Chondrocyte (in vitro differentiated cells): ENCODE results near the gene MEIOB. TPM values are rescaled to one million over a fixed set of nuclear protein-coding genes. Genes with fewer than 3 reads are reported as not detected.

Experiments
- DNase-seq: peaks from one replicate; pipeline ENCODE4 v3.0.0; 2021; ENCODE audit warnings: mixed read lengths, low spot score
- H3K27ac Mint-ChIP-seq: one replicate; pipeline ENCODE4 v1.8.0; 2021; ENCODE audit warnings: mild to moderate bottlenecking, moderate library complexity, mixed read lengths; ENCODE audit not compliant: unreplicated experiment
- H3K27me3 Mint-ChIP-seq: 2 replicates; pipeline ENCODE4 v1.8.0; 2021; ENCODE audit warnings: low read depth, mixed read lengths
- H3K36me3 Mint-ChIP-seq: 2 replicates; pipeline ENCODE4 v1.8.0; 2021; ENCODE audit warnings: low read depth, mixed read lengths
- H3K4me1 Mint-ChIP-seq: 2 replicates; pipeline ENCODE4 v1.8.0; 2021; ENCODE audit warnings: low read depth, mild to moderate bottlenecking, mixed read lengths
- H3K4me3 Mint-ChIP-seq: one replicate; pipeline ENCODE4 v1.8.0; 2021; ENCODE audit warnings: mild to moderate bottlenecking, moderate library complexity, mixed read lengths; ENCODE audit not compliant: unreplicated experiment
- H3K9me3 Mint-ChIP-seq: 2 replicates; pipeline ENCODE4 v1.8.0; 2021; ENCODE audit warnings: low read depth, mixed read lengths
- CTCF ChIP-seq: fragments of 200-600 bp; sonication (generic); IDR thresholded peaks from 2 replicates; pipeline ENCODE4 v1.5.0; 2021; ENCODE audit warnings: antibody characterized with exemption, mild to moderate bottlenecking, moderate library complexity
- total RNA-seq: library from RNA; stranded (reverse); gene quantifications from 3 replicates; pipeline ENCODE4 v1.2.1, GENCODE V29; 2021

Gene MEIOB
- total RNA-seq, 1 donor from 2014 or later: 1.2 TPM

- no peak overlapping the region for H3K27ac Mint-ChIP-seq
These were observed 5.9 kb downstream of the MEIOB start for GRCh38 chr16:1865902-1866690.

GRCh38 chr16:1863681-1864460 is 8.1 kb downstream of the MEIOB start:
- Mint-ChIP-seq H3K9me3 (no peaks in the 10 kb centered on the region), H3K4me3 (no peak overlapping the region), H3K4me1 (peaks cover 10% of the 10 kb centered on the region), H3K27ac (no peak overlapping the region), H3K36me3 (no peaks in the 10 kb centered on the region), H3K27me3 (no peaks in the 10 kb centered on the region)
- DNase-seq: no peak
- peak; percentile 92 for TF ChIP-seq CTCF

More at GRCh38 chr16:1865902-1866690, 5.9 kb downstream of the MEIOB start:
- no peaks in the 10 kb centered on the region for H3K36me3 Mint-ChIP-seq
- H3K4me1 Mint-ChIP-seq: peaks cover 11% of the 10 kb centered on the region
- H3K4me3 Mint-ChIP-seq: no peak overlapping the region
- TF ChIP-seq CTCF: peak; percentile 30
- H3K27me3 Mint-ChIP-seq: no peaks in the 10 kb centered on the region
- DNase-seq: no peak
- no peaks in the 10 kb centered on the region for H3K9me3 Mint-ChIP-seq

DNA sequence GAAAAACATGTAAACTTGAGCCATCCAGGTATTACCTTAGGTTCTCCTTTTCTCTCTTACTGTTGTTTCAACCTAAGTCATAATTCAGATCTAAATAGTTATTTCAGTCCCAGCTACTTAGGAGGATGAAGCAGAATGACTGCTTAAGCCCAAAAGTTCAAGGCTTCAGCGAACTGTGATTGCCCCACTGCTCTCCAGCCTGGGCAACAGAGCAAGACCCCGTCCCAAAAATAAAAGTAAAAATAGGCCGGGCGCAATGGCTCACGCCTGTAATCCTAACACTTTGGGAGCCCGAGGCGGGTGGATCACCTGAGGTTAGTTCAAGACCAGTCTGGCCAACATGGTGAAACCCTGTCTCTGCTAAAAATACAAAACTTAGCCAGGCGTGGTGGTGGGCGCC is 9.6 kb downstream of the MEIOB start:
- H3K4me1 Mint-ChIP-seq: peaks cover 25% of the 10 kb centered on the region
- DNase-seq: no peak
- H3K36me3 Mint-ChIP-seq: no peaks in the 10 kb centered on the region
- H3K27ac Mint-ChIP-seq: no peak overlapping the region
- H3K27me3 Mint-ChIP-seq: no peaks in the 10 kb centered on the region
- no peak for TF ChIP-seq CTCF
- no peaks in the 10 kb centered on the region for H3K9me3 Mint-ChIP-seq
- no peak overlapping the region for H3K4me3 Mint-ChIP-seq

- Mint-ChIP-seq H3K36me3 (no peaks in the 10 kb centered on the region), H3K4me3 (no peak overlapping the region), H3K27ac (no peak overlapping the region), H3K9me3 (no peaks in the 10 kb centered on the region), H3K4me1 (peaks cover 31% of the 10 kb centered on the region), H3K27me3 (no peaks in the 10 kb centered on the region)
- TF ChIP-seq CTCF: no peak
- no peak for DNase-seq
These were observed 10.2 kb downstream of the MEIOB start for GRCh38 chr16:1861730-1862129.

GRCh38 chr16:1859650-1860049 is 12.3 kb downstream of the MEIOB start:
- Mint-ChIP-seq H3K4me1 (peaks cover 31% of the 10 kb centered on the region), H3K36me3 (no peaks in the 10 kb centered on the region), H3K4me3 (no peak overlapping the region), H3K27ac (peak overlapping the region; percentile 5), H3K27me3 (no peaks in the 10 kb centered on the region), H3K9me3 (no peaks in the 10 kb centered on the region)
- DNase-seq: no peak
- TF ChIP-seq CTCF: no peak
